ENCODE measurements around the gene PDE6A. TPM values are rescaled to one million over a fixed set of nuclear protein-coding genes. Genes with fewer than 3 reads are reported as not detected.

PDE6A gene
- total and polyA plus RNA-seq, 2 of the 8 experiments (the other 6 are each of a cell fraction or from before 2014, with no cell fraction given) = not detected

- Histone ChIP-seq H3K27ac (ENCODE audit: low read depth, low read length) (no peak overlapping the region), H2BK5ac (ENCODE audit: low read depth, low read length) (no peak overlapping the region), H2BK120ac (replicated peaks; ENCODE audit: low read depth, low read length) (no peak overlapping the region), H4K20me1 (replicated peaks in 1 of 2; ENCODE audit: control insufficient read depth in 1 of 2, insufficient read depth in 2 of 2, low read length in 2 of 2) (no peaks in the 10 kb centered on the region), H3K79me2 (ENCODE audit: control insufficient read depth in 1 of 2, insufficient read depth in 2 of 2, low read length in 2 of 2) (no peaks in the 10 kb centered on the region), H3K4me1 (replicated peaks in 1 of 4; ENCODE audit: control insufficient read depth in 3 of 4, insufficient read depth in 4 of 4, low read length in 3 of 4) (peaks cover 0 to 2% (median 0%) of the 10 kb centered on the region in 4 experiments; a peak in 1 of 7 replicates), H3K14ac (ENCODE audit: insufficient read length) (no peak overlapping the region), H3K18ac (ENCODE audit: extremely low read depth, low read length) (no peak overlapping the region), H3K4me2 (ENCODE audit: insufficient read depth in 1 of 2, low read depth in 2 of 2, low read length in 2 of 2) (no peak overlapping the region), H3K79me1 (ENCODE audit: low read depth, low read length) (no peaks in the 10 kb centered on the region), H3K23ac (ENCODE audit: insufficient read length) (no peak overlapping the region), H2BK20ac (ENCODE audit: low read length) (no peak overlapping the region), H3K9ac (replicated peaks in 1 of 4; ENCODE audit: extremely low read depth in 1 of 4, low read depth in 3 of 4, low read length in 3 of 4) (no peak overlapping the region), H4K91ac (replicated peaks; ENCODE audit: insufficient read length, low read length) (no peak overlapping the region), H2BK15ac (ENCODE audit: low read length) (no peak overlapping the region), H3K23me2 (ENCODE audit: low read depth, low read length) (no peaks in the 10 kb centered on the region), H2BK12ac (ENCODE audit: low read depth, low read length) (no peak overlapping the region), H2AFZ (ENCODE audit: low read length) (no peak overlapping the region), H2AK5ac (ENCODE audit: low read depth, low read length) (no peak overlapping the region), H3K9me3 (ENCODE audit: insufficient read depth in 2 of 2, low read depth in 1 of 2, low read length in 1 of 2) (no peaks in the 10 kb centered on the region), H3K4ac (replicated peaks; ENCODE audit: insufficient read length, low read depth, low read length) (no peak overlapping the region), H3K56ac (replicated peaks; ENCODE audit: insufficient read length, low read depth, low read length) (no peak overlapping the region), H3K27me3 (replicated peaks in 1 of 4; ENCODE audit: control insufficient read depth in 3 of 4, extremely low read depth in 1 of 4, insufficient read depth in 3 of 4, low read length in 3 of 4) (no peaks in the 10 kb centered on the region), H4K5ac (ENCODE audit: insufficient read length, low read depth, low read length) (no peak overlapping the region), H3K36me3 (ENCODE audit: control insufficient read depth in 2 of 4, insufficient read depth in 4 of 4, low read length in 3 of 4) (peaks cover 0 to 14% (median 7%) of the 10 kb centered on the region in 4 experiments; a peak in 2 of 8 replicates), H4K8ac (ENCODE audit: extremely low read depth, insufficient read depth, low read length) (no peak overlapping the region), H3K4me3 (ENCODE audit: extremely low read depth in 1 of 4, insufficient read depth in 2 of 4, low read depth in 3 of 4, low read length in 4 of 4) (no peak overlapping the region)
- 91% methylated on average over 20 of the region's 20 CpGs; no CpG with 5 or more reads in 1 of the 2 experiments for WGBS, 2 experiments (ENCODE audit: extremely low coverage in 1 of 2, insufficient coverage in 1 of 2, insufficient read length in 1 of 2, insufficient replicate concordance in 2 of 2, low coverage in 1 of 2, low lambda C conversion rate in 2 of 2, missing lambda C conversion rate in 1 of 2)
- no peak for FAIRE-seq
- DNase-seq (ENCODE audit: low read depth in 1 of 2, low spot score in 2 of 2) = no peak
- ChIA-PET POLR2A (ENCODE audit: partially characterized antibody) (no interaction called here), CTCF (ENCODE audit: partially characterized antibody) (interaction anchor here (0.7 to 68.7 kb wide), 13 partner anchors 5 to 214 kb away, joined by 3 to 1740 read pairs (median 6); no protein-coding TSS in a partner anchor)
- peak in 2 of 3 experiments; percentile 22 to 29; a peak in 2 of 4 replicates for TF ChIP-seq CTCF (IDR thresholded peaks at IDR 0.05; ENCODE audit: control extremely low read depth in 1 of 3, insufficient read depth in 1 of 3, low read depth in 1 of 3, low read length in 3 of 3)
- TF ChIP-seq RAD21 (IDR thresholded peaks at IDR 0.05 in 1 of 2, conservative IDR thresholded peaks at IDR 0.05 in 1 of 2; ENCODE audit: low read depth in 2 of 2, low read length in 2 of 2) = peak; percentile 25 to 28; a peak in 3 of 4 replicates
- TF ChIP-seq POU5F1 (IDR thresholded peaks at IDR 0.05; ENCODE audit: low read depth, low read length) = no peak
- TF ChIP-seq CBX8 (IDR thresholded peaks at IDR 0.05; ENCODE audit: borderline replicate concordance, low read depth, low read length) = no peak
Observed at GRCh38 chr5:149849966-149850910, 94.4 kb downstream of the PDE6A start.
